CMK (cell line): ENCODE data around the gene DCTN5.
A peak's percentile ranks its signal among the peaks of the same experiment; 100 is the strongest.
"Not testable (repeated sequence)": the region's sequence is repeated elsewhere in the genome, so short reads cannot be mapped to it uniquely, and the experiment has no call there.

ENCODE experiments used
- DNase-seq: peaks from one replicate; pipeline ENCODE4 v3.0.0-alpha.2; 2010; ENCODE audit warnings: low read depth

DCTN5 gene

GRCh38 chr16:23640931-23641765, at the start of gene DCTN5, which contains the start of gene PALB2:
Gene DCTN5 (plus strand): TSS chr16:23641466. CDS start chr16:23641543, 77 bp downstream.
Gene PALB2 (minus strand): TSS chr16:23641310. CDS start chr16:23641157, 153 bp downstream.
- peak; percentile 81 for DNase-seq

GRCh38 chr16:23594186-23594585, 47.1 kb upstream of the DCTN5 start:
- no peak for DNase-seq

- DNase-seq, result no peak
Observed at GRCh38 chr16:23595246-23595950, 45.9 kb upstream of the DCTN5 start.

GRCh38 chr16:23595951-23596720, 45.1 kb upstream of the DCTN5 start, which contains the start of gene NDUFAB1:
Gene NDUFAB1 (minus strand): TSS chr16:23596316. CDS start chr16:23596290, 26 bp downstream.
- DNase-seq, result peak; percentile 63

GRCh38 chr16:23597003-23597756, 44.1 kb upstream of the DCTN5 start:
- peak; percentile 26 for DNase-seq

- DNase-seq, result no peak
Observed at GRCh38 chr16:23607726-23608125, 33.5 kb upstream of the DCTN5 start.

GRCh38 chr16:23608194-23608593, 33.1 kb upstream of the DCTN5 start:
- DNase-seq, result no peak

- no peak for DNase-seq
Observed at GRCh38 chr16:23609929-23610328, 31.3 kb upstream of the DCTN5 start.

- not testable (repeated sequence) for DNase-seq
Observed at GRCh38 chr16:23610905-23611304, 30.4 kb upstream of the DCTN5 start.

- DNase-seq, result no peak
Observed at GRCh38 chr16:23611936-23612335, 29.3 kb upstream of the DCTN5 start.

- no peak for DNase-seq
Observed at GRCh38 chr16:23615805-23616204, 25.5 kb upstream of the DCTN5 start.

- DNase-seq, result no peak
Observed at GRCh38 chr16:23624092-23624491, 17.2 kb upstream of the DCTN5 start.

- DNase-seq, result no peak
Observed at GRCh38 chr16:23629516-23629915, 11.8 kb upstream of the DCTN5 start.

- DNase-seq, result not testable (repeated sequence)
Observed at GRCh38 chr16:23631874-23632273, 9.4 kb upstream of the DCTN5 start.

- DNase-seq, result no peak
Observed at GRCh38 chr16:23634461-23635036, 6.7 kb upstream of the DCTN5 start.

- no peak for DNase-seq
Observed at GRCh38 chr16:23635958-23636357, 5.3 kb upstream of the DCTN5 start.

GRCh38 chr16:23640615-23640930, 693 bp upstream of the DCTN5 start:
- peak; percentile 15 for DNase-seq

- no peak for DNase-seq
Observed at GRCh38 chr16:23642246-23642774, 1.0 kb downstream of the DCTN5 start.

GRCh38 chr16:23650674-23651416, 9.6 kb downstream of the DCTN5 start:
- DNase-seq, result no peak

GRCh38 chr16:23651943-23652468, 10.7 kb downstream of the DCTN5 start:
- DNase-seq, result no peak
